Hematopoietic multipotent progenitor cell treated with erythropoietin and hydrocortisone succinate and interleukin-3 and kit ligand, for 6 days (in vitro differentiated cells): ENCODE data around the gene CCNB1IP1.
A peak's percentile ranks its signal among the peaks of the same experiment; 100 is the strongest.
"Not testable (repeated sequence)": the region's sequence is repeated elsewhere in the genome, so short reads cannot be mapped to it uniquely, and the experiment has no call there.

Experiments used
- DNase-seq: peaks from one replicate; pipeline ENCODE4 v3.0.0-alpha.2; 2015

The CCNB1IP1 gene

GRCh38 chr14:20332788-20333493 is at the start of gene CCNB1IP1:
Gene CCNB1IP1 (minus strand): TSS chr14:20333279. CDS start chr14:20316523, 16,756 bp downstream.
- DNase-seq = peak; percentile 94

- DNase-seq = no peak
Measured at GRCh38 chr14:20382526-20382925, 49.4 kb upstream of the CCNB1IP1 start.

DNA sequence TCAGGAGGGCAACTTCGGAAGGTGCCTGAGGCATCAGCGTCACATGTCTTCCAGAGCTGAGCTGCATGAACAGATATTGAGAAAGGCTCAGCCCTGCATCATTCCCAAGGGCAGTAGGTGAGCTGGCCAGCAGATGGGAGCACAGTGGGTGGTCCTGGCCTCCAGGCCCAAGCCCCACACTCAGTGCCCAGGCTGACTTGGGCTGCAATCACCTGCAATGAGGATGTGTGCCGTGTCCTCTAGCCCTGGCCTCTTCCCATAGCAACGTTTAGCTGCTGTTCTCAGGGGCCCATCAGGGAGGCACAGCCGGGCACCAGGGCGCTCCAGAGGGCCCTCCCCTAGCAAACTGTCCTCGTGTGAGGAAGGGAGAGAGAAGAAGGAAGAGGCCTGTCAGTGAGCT is 48.3 kb upstream of the CCNB1IP1 start:
- DNase-seq = no peak

DNA sequence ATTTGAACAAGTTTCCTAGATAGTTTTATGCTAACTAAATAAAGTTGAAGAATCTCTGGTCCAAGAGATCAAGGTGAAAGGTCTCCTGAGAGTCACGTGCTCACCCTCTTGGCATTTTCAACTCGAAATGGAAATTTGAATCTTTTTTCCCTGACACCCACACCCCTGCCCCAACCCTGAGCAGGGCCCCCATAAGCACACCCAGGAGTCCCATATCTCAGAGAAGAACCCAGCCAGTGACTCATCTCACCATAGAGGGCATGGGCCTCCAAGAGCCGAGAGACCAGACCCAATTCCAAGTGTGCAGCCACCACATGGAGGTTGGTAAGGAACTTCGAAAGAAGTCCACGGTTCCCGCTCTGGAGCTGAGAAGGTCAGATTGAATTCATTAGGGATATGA is 47.6 kb upstream of the CCNB1IP1 start:
- DNase-seq = no peak

DNA sequence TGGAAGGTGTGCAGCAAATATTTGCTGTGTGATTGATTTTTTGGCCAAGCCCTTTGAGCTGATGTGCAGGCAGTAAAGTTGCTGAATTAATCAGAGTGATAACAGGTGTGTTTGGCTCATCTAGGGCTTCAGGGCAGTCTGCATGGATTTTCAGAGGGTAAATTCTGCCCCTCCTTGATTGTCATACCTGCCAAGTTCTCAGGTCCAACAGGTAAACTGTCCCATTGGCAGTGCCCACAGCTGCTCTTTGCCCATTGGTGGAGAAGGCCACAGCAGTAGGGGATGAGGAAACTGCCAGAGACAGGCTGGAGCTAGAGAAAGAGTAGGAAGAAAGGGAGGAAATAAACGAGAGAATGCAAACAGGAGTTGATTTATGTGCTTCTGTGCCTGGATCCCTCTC is 46.7 kb upstream of the CCNB1IP1 start:
- no peak for DNase-seq

GRCh38 chr14:20377171-20377570 is 44.1 kb upstream of the CCNB1IP1 start:
- no peak for DNase-seq

GRCh38 chr14:20376071-20376588 is 43.1 kb upstream of the CCNB1IP1 start:
- no peak for DNase-seq

DNA sequence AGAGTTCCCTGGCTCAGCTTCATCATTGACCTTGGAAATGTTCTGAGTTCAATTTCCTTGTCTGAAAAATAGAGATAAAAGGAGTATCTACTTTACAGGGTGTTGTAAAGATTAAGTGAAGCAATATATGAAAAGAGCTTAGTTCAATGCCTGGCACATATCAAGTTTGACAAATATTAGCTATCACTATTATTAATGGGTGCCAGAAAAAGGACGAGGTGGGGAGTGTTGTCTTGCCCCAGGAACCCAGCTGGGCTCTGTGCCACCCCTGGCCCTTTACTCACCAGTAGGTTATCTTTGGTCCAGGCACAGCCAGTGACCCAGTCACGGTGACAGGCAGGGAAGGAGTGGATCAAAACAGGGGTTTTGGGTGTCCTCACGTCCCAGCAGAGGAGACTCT is 42.4 kb upstream of the CCNB1IP1 start:
- DNase-seq = no peak

DNA sequence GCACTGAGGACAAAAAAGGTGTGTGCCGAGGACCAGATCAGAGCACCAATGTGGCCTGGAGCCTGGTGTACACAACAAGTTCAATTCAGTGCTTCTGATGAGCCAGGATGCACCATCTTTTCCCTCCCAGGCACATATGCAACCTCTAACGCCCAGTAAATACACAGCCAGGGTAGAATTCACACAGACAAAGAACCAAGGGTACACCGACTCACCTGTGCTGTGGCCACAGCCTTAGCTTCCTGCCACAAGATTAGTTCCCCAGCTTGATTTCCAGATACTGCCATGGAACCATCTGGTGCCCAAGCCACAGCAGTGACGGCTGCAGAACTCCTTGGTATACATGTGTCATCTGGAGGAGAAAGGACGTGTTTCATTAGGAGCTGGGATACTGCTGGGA is 39.7 kb upstream of the CCNB1IP1 start:
- no peak for DNase-seq

DNA sequence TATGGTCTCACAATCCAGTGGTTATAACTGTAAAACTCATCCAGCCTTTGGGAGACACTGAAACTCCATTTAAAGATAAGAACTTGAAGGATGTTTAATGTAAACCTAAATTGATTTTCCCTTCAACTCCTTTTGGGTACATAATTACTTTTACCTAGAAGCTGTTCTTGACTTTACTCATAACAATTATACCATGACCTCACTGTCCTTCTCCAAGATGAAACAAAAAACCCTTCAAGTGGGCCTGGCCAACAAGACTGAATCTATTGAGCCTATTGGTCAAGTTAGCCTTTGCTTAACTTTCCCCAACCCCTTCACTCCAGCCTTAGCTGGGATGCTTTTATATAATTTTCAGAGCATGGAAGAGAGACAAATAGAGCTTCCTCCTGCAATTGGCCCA is 32.8 kb upstream of the CCNB1IP1 start:
- DNase-seq = no peak

DNA sequence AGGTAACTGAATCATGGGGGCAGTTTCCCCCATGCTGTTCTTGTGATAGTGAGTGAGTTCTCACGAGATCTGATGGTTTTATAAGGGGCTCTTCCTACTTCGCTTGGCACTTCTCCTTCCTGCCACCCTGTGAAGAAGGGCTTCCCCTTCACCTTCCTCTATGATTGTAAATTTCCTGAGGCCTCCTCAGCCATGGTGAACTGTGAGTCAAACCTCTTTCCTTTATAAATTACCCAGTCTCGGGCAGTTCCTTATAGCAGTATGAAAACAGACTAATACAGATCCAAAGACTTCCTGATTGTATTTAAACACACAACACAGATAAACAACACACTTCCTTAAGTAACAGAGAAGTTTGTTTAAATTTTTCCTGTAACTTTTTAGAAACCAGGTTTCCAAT is 25.4 kb upstream of the CCNB1IP1 start:
- DNase-seq = not testable (repeated sequence)

DNA sequence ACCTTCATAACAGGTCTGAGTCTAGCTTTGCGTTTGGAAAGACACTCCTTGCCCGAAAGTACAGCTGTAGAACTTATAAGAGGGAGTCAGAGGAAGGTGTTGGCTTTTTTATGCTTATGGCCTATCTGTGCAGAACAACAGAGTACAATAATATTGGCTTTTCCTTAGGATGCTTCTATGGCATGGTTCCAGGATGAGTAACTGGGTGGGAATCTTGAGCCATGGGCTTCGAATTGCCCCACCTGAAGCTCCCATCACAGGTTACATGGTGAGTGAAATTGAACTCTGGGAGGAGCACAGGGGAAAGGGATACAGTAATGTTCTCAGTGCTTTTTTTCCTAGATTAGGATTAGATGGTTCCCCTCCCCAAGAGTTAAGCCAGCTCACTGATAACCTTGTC is 23.3 kb upstream of the CCNB1IP1 start:
- DNase-seq = no peak

DNA sequence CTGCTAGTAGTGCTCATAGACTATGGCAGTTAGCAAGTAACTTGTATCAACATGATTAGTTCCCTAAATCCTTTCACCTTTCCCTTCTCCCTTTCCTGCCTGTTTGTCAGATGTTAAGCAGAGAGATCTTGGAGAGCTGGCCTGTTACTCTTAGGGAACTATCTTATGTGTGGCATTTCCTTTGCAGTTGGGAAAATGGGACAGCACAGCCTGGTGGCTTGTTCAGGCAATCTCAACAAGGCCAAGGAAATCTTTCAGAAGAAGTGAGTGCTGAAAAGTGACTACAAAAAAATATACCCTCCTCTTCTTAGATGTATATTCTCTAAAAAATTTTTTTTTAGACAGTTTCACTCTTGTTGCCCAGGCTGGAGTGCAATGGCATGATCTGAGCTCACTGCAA is 17.8 kb upstream of the CCNB1IP1 start:
- DNase-seq = no peak

DNA sequence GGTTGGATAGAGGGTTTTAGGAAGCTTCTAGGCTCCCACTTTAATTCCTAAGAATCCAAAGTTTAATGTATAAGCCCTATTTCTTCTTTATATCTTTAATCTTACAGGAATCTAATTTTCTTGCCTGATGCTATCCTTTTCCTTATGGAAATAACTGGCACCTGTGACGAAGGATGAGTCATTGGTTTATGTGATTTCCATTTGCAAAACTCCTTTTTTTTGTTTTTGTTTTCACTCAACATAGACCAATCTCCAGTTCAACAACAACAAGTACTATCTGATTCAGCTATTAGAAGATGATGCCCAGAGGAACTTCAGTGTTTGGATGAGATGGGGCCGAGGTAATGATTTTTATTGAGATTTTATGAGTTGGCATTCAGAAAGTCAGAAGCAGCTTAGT is 17.2 kb upstream of the CCNB1IP1 start:
- DNase-seq = no peak

DNA sequence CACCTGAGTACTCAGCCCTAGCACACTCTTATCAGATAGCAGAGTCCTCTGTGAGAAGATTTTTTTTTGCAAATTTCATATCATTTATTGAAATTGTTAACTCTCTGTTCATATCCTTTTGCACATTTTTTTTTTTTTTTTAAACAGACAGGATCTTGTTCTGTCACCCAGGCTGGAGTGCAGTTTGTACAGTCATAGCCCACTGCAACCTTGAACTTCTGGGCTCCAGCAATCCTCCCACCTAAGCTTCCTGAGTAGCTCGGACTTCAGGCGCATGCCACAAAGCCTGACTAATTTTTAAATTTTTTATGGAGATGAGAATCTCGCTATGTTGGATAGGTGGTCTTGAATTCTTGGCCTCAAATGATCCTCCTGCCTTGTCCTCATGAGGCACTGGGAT is 14.7 kb upstream of the CCNB1IP1 start:
- DNase-seq = no peak

- DNase-seq = no peak
Measured at GRCh38 chr14:20346713-20347112, 13.6 kb upstream of the CCNB1IP1 start.

DNA sequence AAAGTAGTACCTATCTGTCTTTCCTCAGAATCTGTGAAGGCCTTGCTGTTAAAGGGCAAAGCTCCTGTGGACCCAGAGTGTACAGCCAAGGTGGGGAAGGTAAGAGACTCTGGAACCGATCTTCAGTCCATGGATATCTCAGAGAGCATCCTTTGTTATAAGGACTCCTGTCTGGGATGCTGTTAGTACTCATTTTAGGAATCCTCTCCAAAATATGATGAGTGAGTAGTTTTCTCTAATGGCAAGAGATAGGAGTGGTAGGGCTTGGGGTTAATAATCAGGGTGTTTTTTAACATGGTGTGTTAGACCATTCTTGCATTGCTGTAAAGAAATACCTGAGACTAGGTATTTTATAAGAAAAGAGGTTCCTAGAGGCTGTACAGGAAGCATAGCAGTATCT is 12.3 kb upstream of the CCNB1IP1 start:
- DNase-seq = no peak

DNA sequence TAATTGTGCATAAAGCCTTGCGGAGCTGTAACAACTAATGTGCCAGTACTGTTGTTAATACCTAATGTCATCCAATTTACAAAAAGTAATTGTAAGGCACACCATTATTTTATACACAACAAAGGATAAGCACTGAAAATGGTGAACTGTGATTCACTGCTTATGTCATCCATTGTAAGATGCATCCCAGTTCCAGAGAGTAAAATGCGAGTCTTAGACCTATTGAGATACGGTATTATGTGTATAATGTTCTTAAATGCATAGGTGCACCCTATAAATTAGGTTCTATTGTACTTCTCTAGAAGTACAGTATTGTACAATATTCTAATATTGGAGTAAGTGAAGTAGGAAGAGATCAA is 10.8 kb upstream of the CCNB1IP1 start:
- peak; percentile 47 for DNase-seq

DNA sequence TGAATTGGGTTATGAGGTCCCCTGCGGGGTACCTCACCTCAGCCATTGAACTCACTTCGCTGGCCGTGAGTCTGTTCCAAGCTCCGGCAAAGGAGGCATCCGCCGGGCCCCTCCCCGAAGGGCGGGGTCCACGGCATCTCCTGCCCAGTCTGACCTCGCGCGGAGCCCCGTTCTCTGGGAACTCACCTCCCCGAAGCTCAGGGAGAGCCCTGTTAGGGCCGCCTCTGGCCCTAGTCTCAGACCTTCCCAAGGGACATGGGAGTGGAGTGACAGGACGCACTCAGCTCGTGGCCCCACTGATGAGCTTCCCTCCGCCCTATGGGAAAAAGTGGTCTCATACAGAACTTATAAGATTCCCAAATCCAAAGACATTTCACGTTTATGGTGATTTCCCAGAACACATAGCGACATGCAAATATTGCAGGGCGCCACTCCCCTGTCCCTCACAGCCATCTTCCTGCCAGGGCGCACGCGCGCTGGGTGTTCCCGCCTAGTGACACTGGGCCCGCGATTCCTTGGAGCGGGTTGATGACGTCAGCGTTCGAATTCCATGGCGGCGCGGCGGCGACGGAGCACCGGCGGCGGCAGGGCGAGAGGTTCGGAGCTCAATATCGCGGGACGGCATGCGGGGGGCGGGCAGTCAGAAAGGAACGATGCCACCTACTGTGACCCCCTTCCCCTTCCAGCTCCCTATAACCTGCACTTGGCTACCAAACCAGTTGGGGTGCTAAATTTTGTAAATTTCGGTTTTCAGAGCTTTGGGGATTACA is 10.2 kb upstream of the CCNB1IP1 start, which contains the start of gene PARP2:
PARP2 (plus strand) TSS at position 544 of the 770 bp plus-strand sequence; CDS start at position 551, 7 bp downstream.
- DNase-seq = peak; percentile 99

DNA sequence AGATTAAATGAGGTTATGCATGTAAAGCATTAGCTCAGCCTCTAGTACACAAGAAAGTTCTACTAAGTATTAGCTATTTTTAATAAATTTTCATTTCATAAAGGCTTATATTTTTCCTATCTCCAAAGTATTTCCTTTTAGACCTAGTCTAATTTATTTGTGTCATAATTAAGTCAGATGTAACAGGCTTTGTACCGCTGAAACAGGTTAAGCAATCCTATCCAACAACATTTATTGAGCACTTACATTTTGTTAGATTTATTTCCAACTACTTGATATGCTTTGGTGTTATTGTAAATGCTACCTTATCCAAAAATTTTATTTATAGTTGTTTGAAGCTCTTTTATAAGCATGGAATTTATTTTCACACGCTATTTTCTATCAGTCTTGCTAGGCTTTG is 8.6 kb upstream of the CCNB1IP1 start:
- no peak for DNase-seq

DNA sequence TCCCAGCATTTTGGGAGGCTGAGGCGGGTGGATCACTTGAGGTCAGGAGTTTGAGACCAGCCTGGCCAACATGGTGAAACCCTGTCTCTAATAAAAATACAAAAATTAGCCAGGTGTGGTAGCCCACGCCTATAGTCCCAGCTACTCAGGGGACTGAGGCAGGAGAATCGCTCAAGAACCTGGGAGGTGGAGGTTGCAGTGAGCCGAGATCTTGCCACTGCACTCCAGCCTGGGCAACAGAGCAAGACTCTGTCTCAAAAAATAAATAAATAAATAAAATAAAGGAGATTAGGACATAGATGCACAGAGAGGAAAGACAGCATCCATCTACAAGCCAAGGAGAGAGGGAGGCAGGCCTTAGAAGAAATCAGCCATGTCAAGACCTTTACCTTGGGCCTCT is 8.0 kb upstream of the CCNB1IP1 start:
- peak; percentile 14 for DNase-seq

GRCh38 chr14:20334017-20334416 is 938 bp upstream of the CCNB1IP1 start:
- no peak for DNase-seq

DNA sequence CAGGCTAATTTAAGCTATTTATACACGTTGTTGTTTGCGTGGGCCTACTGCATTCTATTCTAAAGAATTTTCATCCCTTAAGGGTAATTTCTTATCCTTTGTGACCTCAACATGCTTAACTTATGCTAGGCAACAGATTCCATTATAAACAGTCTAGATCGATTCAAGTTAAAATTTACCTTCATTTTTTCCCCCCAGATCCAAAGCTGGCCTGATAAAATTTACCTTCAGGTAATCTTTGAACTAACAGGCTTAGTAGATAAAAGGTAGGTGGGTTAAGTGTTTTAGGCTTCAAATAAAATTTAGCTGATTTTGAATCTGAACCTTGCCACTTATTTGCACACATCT is 389 bp upstream of the CCNB1IP1 start:
- DNase-seq = no peak

GRCh38 chr14:20332431-20332787 is 670 bp downstream of the CCNB1IP1 start:
- no peak for DNase-seq
